HEK293 (cell line): ENCODE data around the gene TJP3.

Source experiments
- AEBP2 ChIP-seq: fragments of 450-650 bp; formaldehyde crosslinking; IDR thresholded peaks from 2 replicates; pipeline ENCODE4 v1.5.1; 2016; ENCODE audit warnings: missing biosample characterization, missing genetic modification characterization, borderline replicate concordance
- BCL11A ChIP-seq: fragments of 450-650 bp; formaldehyde crosslinking; IDR thresholded peaks from 2 replicates; pipeline ENCODE4 v1.5.1; 2016; ENCODE audit warnings: low read depth, missing biosample characterization, missing genetic modification characterization
- GFI1B ChIP-seq: fragments of 450-650 bp; formaldehyde crosslinking; IDR thresholded peaks from 2 replicates; pipeline ENCODE4 v1.5.1; 2016; ENCODE audit warnings: missing biosample characterization, missing genetic modification characterization
- INSM2 ChIP-seq: fragments of 450-650 bp; formaldehyde crosslinking; IDR thresholded peaks from 2 replicates; pipeline ENCODE4 v1.5.1; 2016; ENCODE audit warnings: missing biosample characterization, missing genetic modification characterization
- KLF10 ChIP-seq: fragments of 450-650 bp; IDR thresholded peaks from 2 replicates; pipeline ENCODE4 v1.5.1; 2018; ENCODE audit warnings: missing biosample characterization, mild to moderate bottlenecking, missing genetic modification characterization
- MZF1 ChIP-seq: fragments of 450-650 bp; formaldehyde crosslinking; IDR thresholded peaks from 2 replicates; pipeline ENCODE4 v1.5.1; 2017; ENCODE audit warnings: missing biosample characterization, missing genetic modification characterization, borderline replicate concordance
- PRDM1 ChIP-seq: fragments of 450-650 bp; formaldehyde crosslinking; IDR thresholded peaks from 2 replicates; pipeline ENCODE4; 2016; ENCODE audit warnings: missing biosample characterization, missing genetic modification characterization
- SP2 ChIP-seq: fragments of 450-650 bp; formaldehyde crosslinking; IDR thresholded peaks from 2 replicates; pipeline ENCODE4 v1.5.1; 2016; ENCODE audit warnings: missing biosample characterization, missing genetic modification characterization
- SP7 ChIP-seq: fragments of 450-650 bp; formaldehyde crosslinking; IDR thresholded peaks from 2 replicates; pipeline ENCODE4 v1.5.1; 2016; ENCODE audit warnings: missing biosample characterization, missing genetic modification characterization
- ZBTB1 ChIP-seq: fragments of 450-650 bp; formaldehyde crosslinking; IDR thresholded peaks from 2 replicates; pipeline ENCODE4 v1.5.1; 2016; ENCODE audit warnings: missing biosample characterization, missing genetic modification characterization
- ZBTB17 ChIP-seq: fragments of 450-650 bp; formaldehyde crosslinking; IDR thresholded peaks from 2 replicates; pipeline ENCODE4 v1.5.1; 2016; ENCODE audit warnings: missing biosample characterization, missing genetic modification characterization
- ZBTB8A ChIP-seq: fragments of 450-650 bp; formaldehyde crosslinking; IDR thresholded peaks from 2 replicates; pipeline ENCODE4 v1.5.1; 2016; ENCODE audit warnings: missing biosample characterization, missing genetic modification characterization
- ZFP41 ChIP-seq: fragments of 450-650 bp; formaldehyde crosslinking; IDR thresholded peaks from 2 replicates; pipeline ENCODE4 v1.5.1; 2016; ENCODE audit warnings: missing biosample characterization, missing genetic modification characterization, borderline replicate concordance
- ZIC2 ChIP-seq: fragments of 450-650 bp; formaldehyde crosslinking; IDR thresholded peaks from 2 replicates; pipeline ENCODE4 v1.5.1; 2016; ENCODE audit warnings: missing biosample characterization, missing genetic modification characterization
- ZNF121 ChIP-seq: fragments of 450-650 bp; formaldehyde crosslinking; IDR thresholded peaks from 2 replicates; pipeline ENCODE4 v1.5.1; 2016; ENCODE audit warnings: missing biosample characterization, missing genetic modification characterization
- ZNF133 ChIP-seq: fragments of 450-650 bp; formaldehyde crosslinking; IDR thresholded peaks from 2 replicates; pipeline ENCODE4 v1.5.1; 2016; ENCODE audit warnings: missing biosample characterization, missing genetic modification characterization
- ZNF140 ChIP-seq: fragments of 450-650 bp; formaldehyde crosslinking; IDR thresholded peaks from 2 replicates; pipeline ENCODE4 v1.5.1; 2016; ENCODE audit warnings: missing biosample characterization, missing genetic modification characterization
- ZNF175 ChIP-seq: fragments of 450-650 bp; formaldehyde crosslinking; IDR thresholded peaks from 2 replicates; pipeline ENCODE4 v1.5.1; 2016; ENCODE audit warnings: missing biosample characterization, missing genetic modification characterization
- ZNF184 ChIP-seq: fragments of 450-650 bp; IDR thresholded peaks from 2 replicates; pipeline ENCODE4 v1.5.1; 2018; ENCODE audit warnings: missing biosample characterization, mild to moderate bottlenecking, missing genetic modification characterization
- ZNF221 ChIP-seq: fragments of 450-650 bp; formaldehyde crosslinking; IDR thresholded peaks from 2 replicates; pipeline ENCODE4 v1.5.1; 2017; ENCODE audit warnings: missing biosample characterization, missing genetic modification characterization, borderline replicate concordance
- ZNF24 ChIP-seq: fragments of 450-650 bp; formaldehyde crosslinking; IDR thresholded peaks from 2 replicates; pipeline ENCODE4 v1.5.1; 2016; ENCODE audit warnings: missing biosample characterization, missing genetic modification characterization
- ZNF274 ChIP-seq, 2 experiments: fragments of 200-500 bp in 1 of 2; fragments of 450-650 bp in 1 of 2; sonication (Bioruptor generic) in 1 of 2; formaldehyde crosslinking in 1 of 2; IDR thresholded peaks; 2 replicates each; pipeline versions ENCODE4 v1.5.1 to v1.6.1; 2014 to 2016; ENCODE audit warnings: borderline replicate concordance in 1 of 2, inconsistent platforms in 1 of 2, low read length in 1 of 2, missing biosample characterization in 1 of 2, missing genetic modification characterization in 1 of 2
- ZNF302 ChIP-seq: fragments of 450-650 bp; formaldehyde crosslinking; IDR thresholded peaks from 2 replicates; pipeline ENCODE4 v1.5.1; 2016; ENCODE audit warnings: missing biosample characterization, missing genetic modification characterization, low read depth
- ZNF341 ChIP-seq: fragments of 450-650 bp; formaldehyde crosslinking; IDR thresholded peaks from 2 replicates; pipeline ENCODE4; 2016; ENCODE audit warnings: low read depth, missing biosample characterization, missing genetic modification characterization
- ZNF426 ChIP-seq: fragments of 450-650 bp; formaldehyde crosslinking; IDR thresholded peaks from 2 replicates; pipeline ENCODE4 v1.5.1; 2017; ENCODE audit warnings: missing biosample characterization, missing genetic modification characterization, mild to moderate bottlenecking, inconsistent platforms, moderate library complexity
- ZNF473 ChIP-seq: fragments of 450-650 bp; formaldehyde crosslinking; IDR thresholded peaks from 2 replicates; pipeline ENCODE4 v1.5.1; 2017; ENCODE audit warnings: missing biosample characterization, missing genetic modification characterization
- ZNF488 ChIP-seq: fragments of 450-650 bp; formaldehyde crosslinking; IDR thresholded peaks from 2 replicates; pipeline ENCODE4 v1.5.1; 2016; ENCODE audit warnings: missing biosample characterization, missing genetic modification characterization
- ZNF513 ChIP-seq: fragments of 450-650 bp; IDR thresholded peaks from 2 replicates; pipeline ENCODE4 v1.5.1; 2018; ENCODE audit warnings: missing biosample characterization, missing genetic modification characterization
- ZNF514 ChIP-seq: fragments of 450-650 bp; formaldehyde crosslinking; IDR thresholded peaks from 2 replicates; pipeline ENCODE4 v1.5.1; 2016; ENCODE audit warnings: missing biosample characterization, missing genetic modification characterization
- ZNF521 ChIP-seq: fragments of 450-650 bp; formaldehyde crosslinking; IDR thresholded peaks from 2 replicates; pipeline ENCODE4 v1.5.1; 2017; ENCODE audit warnings: missing biosample characterization, mild to moderate bottlenecking, missing genetic modification characterization
- ZNF544 ChIP-seq: fragments of 450-650 bp; formaldehyde crosslinking; IDR thresholded peaks from 2 replicates; pipeline ENCODE4 v1.5.0; 2017; ENCODE audit warnings: missing biosample characterization, missing genetic modification characterization
- ZNF549 ChIP-seq: fragments of 450-650 bp; IDR thresholded peaks from 2 replicates; pipeline ENCODE4 v1.5.1; 2018; ENCODE audit warnings: missing biosample characterization, missing genetic modification characterization, mild to moderate bottlenecking, inconsistent platforms, moderate library complexity
- ZNF701 ChIP-seq: fragments of 450-650 bp; formaldehyde crosslinking; IDR thresholded peaks from 2 replicates; pipeline ENCODE4 v1.5.1; 2016; ENCODE audit warnings: missing biosample characterization, missing genetic modification characterization
- ZNF747 ChIP-seq: fragments of 450-650 bp; formaldehyde crosslinking; IDR thresholded peaks from 2 replicates; pipeline ENCODE4 v1.5.1; 2016; ENCODE audit warnings: missing biosample characterization, missing genetic modification characterization
- ZNF777 ChIP-seq: fragments of 450-650 bp; formaldehyde crosslinking; IDR thresholded peaks from 2 replicates; pipeline ENCODE4 v1.5.1; 2017; ENCODE audit warnings: missing biosample characterization, missing genetic modification characterization, borderline replicate concordance
- ZNF837 ChIP-seq: fragments of 450-650 bp; formaldehyde crosslinking; IDR thresholded peaks from 2 replicates; pipeline ENCODE4 v1.5.1; 2016; ENCODE audit warnings: missing biosample characterization, missing genetic modification characterization
- ZSCAN30 ChIP-seq: fragments of 450-650 bp; IDR thresholded peaks from 2 replicates; pipeline ENCODE4 v1.5.1; 2018; ENCODE audit warnings: missing biosample characterization, mild to moderate bottlenecking, missing genetic modification characterization, moderate library complexity

The TJP3 gene

GRCh38 chr19:3721131-3721886 lies 13.1 kb downstream of the TJP3 start (continued):
- no peak for TF ChIP-seq ZNF133 (tag by site-specific recombination)
- TF ChIP-seq ZNF473 (tag by site-specific recombination) = no peak
- 0 out of 2 replicates have a peak, but pooled peaks have one; percentile 46 for TF ChIP-seq ZBTB1
- TF ChIP-seq MZF1 = no peak
- no peak for TF ChIP-seq ZNF302 (tag by site-specific recombination)
- peak; percentile 71; the same call in 1 of the 2 replicates for TF ChIP-seq INSM2 (tag by site-specific recombination)
- no peak for TF ChIP-seq ZNF514
- TF ChIP-seq ZNF549 (tag by site-specific recombination) = no peak
- TF ChIP-seq ZFP41 (tag by site-specific recombination) = no peak
- TF ChIP-seq ZNF175 (tag by site-specific recombination) = no peak
- no peak for TF ChIP-seq ZNF341 (tag by site-specific recombination)
- TF ChIP-seq ZBTB8A (tag by site-specific recombination) = peak; percentile 57
- TF ChIP-seq SP2 = peak; percentile 65
- peak; percentile 94 for TF ChIP-seq ZSCAN30 (tag by site-specific recombination)
- peak; percentile 47; the same call in 1 of the 2 replicates for TF ChIP-seq BCL11A (tag by site-specific recombination)
- peak; percentile 84; the same call in 1 of the 2 replicates for TF ChIP-seq ZNF184 (tag by site-specific recombination)
- TF ChIP-seq ZNF221 (tag by site-specific recombination) = 0 out of 2 replicates have a peak, but pooled peaks have one; percentile 21
- no peak for TF ChIP-seq ZNF701 (tag by site-specific recombination)
- TF ChIP-seq ZBTB17 (tag by site-specific recombination) = peak; percentile 40; the same call in 1 of the 2 replicates
- TF ChIP-seq ZNF837 (tag by site-specific recombination) = no peak
- TF ChIP-seq ZNF521 (tag by site-specific recombination) = no peak
- no peak for TF ChIP-seq ZNF544 (tag by site-specific recombination)
- TF ChIP-seq KLF10 (tag by site-specific recombination) = peak; percentile 93
- TF ChIP-seq ZNF777 = no peak
- TF ChIP-seq ZNF747 (tag by site-specific recombination) = no peak
- TF ChIP-seq ZNF274 (IDR thresholded peaks at IDR 0.05; ENCODE audit: low read length) = no peak
- TF ChIP-seq ZNF274 (tag by site-specific recombination; IDR thresholded peaks at IDR 0.05; ENCODE audit: borderline replicate concordance) = no peak
- TF ChIP-seq ZIC2 (tag by site-specific recombination) = peak; percentile 12; the same call in 1 of the 2 replicates
- TF ChIP-seq SP7 (tag by site-specific recombination) = peak; percentile 90
- no peak for TF ChIP-seq PRDM1 (tag by site-specific recombination)
- no peak for TF ChIP-seq ZNF488
- no peak for TF ChIP-seq ZNF140 (tag by site-specific recombination)
- peak; percentile 43; the same call in 1 of the 2 replicates for TF ChIP-seq ZNF513 (tag by site-specific recombination)
- TF ChIP-seq ZNF121 (tag by site-specific recombination) = no peak
- peak; percentile 84 for TF ChIP-seq ZNF24 (tag by site-specific recombination)
- no peak for TF ChIP-seq ZNF426 (tag by site-specific recombination)
- TF ChIP-seq GFI1B (tag by site-specific recombination) = no peak
- TF ChIP-seq AEBP2 (tag by site-specific recombination) = no peak
